Stimulated activated CD4-positive, alpha-beta T cell treated with anti-CD3 and anti-CD28 coated beads, Interleukin-1b, Interleukin-23, amount 100 ng/mL, for 48 hours (primary cell): ENCODE results near the gene PPCDC.
"Not testable (repeated sequence)": the region's sequence is repeated elsewhere in the genome, so short reads cannot be mapped to it uniquely, and the experiment has no call there.

Experiments
- DNase-seq: peaks from one replicate; pipeline ENCODE4 v3.0.0-alpha.2; 2020

PPCDC gene

DNA sequence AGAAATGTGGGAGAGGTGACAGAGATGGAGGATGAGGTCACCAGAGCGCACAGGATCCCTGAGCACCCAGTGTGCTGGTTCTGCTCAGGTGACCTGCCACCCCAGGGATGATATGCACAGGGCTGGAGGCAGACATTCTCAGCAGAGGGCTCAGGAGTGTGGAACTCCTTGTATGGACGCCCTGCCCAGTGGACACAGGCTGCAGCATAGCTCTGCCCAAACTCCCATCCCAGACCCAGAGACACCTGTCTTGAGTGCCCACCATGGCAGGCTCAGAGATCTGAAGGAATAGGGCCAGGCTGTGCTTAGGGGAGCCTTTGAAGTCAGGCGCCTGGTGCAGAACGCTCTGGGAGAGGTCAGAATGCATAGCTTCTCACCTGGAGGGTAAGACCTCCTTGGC lies 47.3 kb downstream of the PPCDC start:
- no peak for DNase-seq

GRCh38 chr15:75073197-75073596 lies 49.8 kb downstream of the PPCDC start:
- no peak for DNase-seq

DNA sequence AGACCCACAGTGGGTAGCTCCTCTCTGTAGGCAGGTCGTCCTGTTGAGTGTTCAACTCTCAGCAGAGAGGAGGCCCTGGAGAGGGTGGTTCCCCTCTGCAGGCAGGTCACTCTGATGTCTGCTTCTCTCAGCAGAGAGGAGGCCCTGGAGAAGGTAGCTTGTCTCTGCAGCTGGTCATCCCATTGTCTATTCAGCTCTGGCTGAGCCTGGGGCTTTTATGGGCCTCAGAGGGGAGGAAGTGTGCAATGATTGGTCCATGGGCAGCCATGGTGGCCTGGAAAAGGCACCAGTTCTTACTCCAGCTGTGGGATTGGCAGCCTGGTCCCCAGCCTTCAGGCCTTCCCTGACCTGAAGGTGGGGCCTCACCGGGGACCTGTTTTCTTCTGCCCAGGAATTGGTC lies 52.9 kb downstream of the PPCDC start:
- no peak for DNase-seq

- not testable (repeated sequence) for DNase-seq
These were observed 54.2 kb downstream of the PPCDC start for GRCh38 chr15:75077551-75077961.

DNA sequence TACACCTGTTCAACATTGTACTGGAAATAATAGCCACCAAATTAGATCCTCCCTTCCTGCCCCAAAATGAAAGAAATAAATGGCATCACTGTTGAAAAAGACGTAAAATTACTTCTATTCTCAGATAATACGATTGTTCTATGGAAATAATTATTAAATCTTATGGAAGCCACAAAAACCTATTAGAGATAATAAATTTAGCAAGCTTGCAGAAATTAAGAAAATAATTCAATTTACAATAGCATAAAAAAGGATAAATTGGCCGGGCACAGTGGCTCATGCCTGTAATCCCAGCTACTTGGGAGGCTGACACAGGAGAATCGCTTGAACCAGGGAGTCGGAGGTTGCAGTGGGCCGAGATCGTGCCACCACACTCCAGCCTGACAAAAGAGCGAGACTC lies 57.8 kb downstream of the PPCDC start:
- no peak for DNase-seq

GRCh38 chr15:75082689-75083088 lies 59.3 kb downstream of the PPCDC start:
- no peak for DNase-seq

DNA sequence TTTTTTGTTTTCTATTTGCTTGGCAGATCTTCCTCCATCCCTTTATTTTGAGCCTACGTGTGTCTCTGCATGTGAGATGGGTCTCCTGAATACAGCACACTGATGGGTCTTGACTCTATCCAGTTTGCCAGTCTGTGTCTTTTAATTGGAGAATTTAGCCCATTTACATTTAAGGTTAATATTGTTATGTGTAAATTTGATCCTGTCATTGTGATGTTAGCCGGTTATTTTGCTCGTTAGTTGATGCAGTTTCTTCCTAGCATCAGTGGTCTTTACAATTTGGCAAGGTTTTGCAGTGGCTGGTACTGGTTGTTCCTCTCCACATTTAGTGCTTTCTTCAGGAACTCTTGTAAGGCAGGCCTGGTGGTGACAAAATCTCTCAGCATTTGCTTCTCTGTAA lies 62.3 kb downstream of the PPCDC start:
- not testable (repeated sequence) for DNase-seq

GRCh38 chr15:75089456-75090387 lies 66.3 kb downstream of the PPCDC start:
- DNase-seq, result no peak

DNA sequence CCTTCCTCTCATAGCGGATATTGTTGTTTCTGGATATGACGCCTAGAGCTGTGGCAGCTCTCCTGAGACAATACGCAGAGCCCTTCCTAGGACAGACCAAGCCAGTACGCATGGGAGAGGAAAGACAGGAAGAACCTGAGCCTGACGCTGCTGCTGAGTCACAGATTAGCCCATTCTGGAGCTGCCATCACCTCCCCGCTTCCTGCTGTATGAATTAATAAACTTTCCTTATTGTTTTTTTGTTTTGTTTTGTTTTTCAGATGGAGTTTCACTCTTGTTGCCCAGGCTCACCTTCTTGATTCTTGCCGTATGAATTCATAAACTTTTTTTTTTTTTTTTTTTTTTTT lies 67.0 kb downstream of the PPCDC start:
- DNase-seq, result no peak

GRCh38 chr15:75091814-75092213 lies 68.4 kb downstream of the PPCDC start:
- DNase-seq, result no peak

DNA sequence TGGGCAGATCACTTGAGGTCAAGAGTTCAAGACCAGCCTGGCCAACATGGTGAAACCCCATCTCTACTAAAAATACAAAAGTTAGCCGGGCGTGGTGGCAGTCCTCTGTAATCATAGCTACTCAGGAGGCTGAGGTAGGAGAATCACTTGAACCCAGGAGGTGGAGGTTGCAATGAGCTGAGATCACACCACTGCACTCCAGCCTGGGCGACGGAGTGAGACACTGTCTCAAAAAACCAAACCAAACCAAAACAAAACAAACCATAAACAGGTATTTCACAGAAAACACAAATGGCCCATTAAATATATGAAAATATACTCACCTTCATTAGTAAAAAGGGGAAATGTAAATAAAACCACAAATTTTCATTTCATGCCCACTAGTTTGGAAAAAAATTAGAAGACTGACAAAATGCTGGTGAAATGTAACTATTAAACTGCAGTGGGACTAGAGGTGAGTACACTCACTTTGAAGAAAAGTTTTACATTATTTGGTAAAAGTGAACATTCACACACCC lies 71.6 kb downstream of the PPCDC start:
- DNase-seq, result not testable (repeated sequence)

- DNase-seq, result no peak
These were observed 72.2 kb downstream of the PPCDC start for GRCh38 chr15:75095594-75095993.

DNA sequence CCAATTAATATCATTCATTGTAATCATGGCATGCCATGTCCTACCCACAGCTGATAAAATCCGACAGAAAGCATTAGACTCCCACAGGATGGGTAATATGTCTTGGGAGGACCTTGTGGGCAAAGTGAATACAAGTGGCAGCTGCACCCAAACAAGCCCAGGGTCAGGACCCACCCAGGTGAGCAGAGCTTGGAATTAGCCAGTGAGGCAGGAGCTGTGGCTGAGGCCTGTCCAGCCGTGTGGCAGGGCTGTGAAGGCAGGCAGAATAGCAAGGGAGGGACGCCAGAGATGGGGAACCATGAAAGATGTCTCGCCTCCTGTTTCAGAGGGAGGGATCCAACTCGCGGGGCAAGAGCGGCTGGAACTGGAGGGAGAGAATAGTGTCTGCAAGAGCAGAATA lies 74.5 kb downstream of the PPCDC start:
- no peak for DNase-seq

- no peak for DNase-seq
These were observed 75.0 kb downstream of the PPCDC start for GRCh38 chr15:75098404-75098803.
